ENCODE results near the gene FCRL6.

- TF ChIP-seq EZH2 (IDR thresholded peaks at IDR 0.05; ENCODE audit: insufficient read depth, poor library complexity, severe bottlenecking) (no peak), EZH2phosphoT487 (IDR thresholded peaks at IDR 0.05; ENCODE audit: insufficient read depth, low read depth) (no peak)
These were observed 24.4 kb downstream of the FCRL6 start, which contains the start of gene SLAMF8 for GRCh38 chr1:159826441-159827101.
